ENCODE measurements around the gene RGL3. TPM values are rescaled to one million over a fixed set of nuclear protein-coding genes. Genes with fewer than 3 reads are reported as not detected.

RGL3 gene
- total RNA-seq, 1 experiment from 2014 or later, result not detected

DNA sequence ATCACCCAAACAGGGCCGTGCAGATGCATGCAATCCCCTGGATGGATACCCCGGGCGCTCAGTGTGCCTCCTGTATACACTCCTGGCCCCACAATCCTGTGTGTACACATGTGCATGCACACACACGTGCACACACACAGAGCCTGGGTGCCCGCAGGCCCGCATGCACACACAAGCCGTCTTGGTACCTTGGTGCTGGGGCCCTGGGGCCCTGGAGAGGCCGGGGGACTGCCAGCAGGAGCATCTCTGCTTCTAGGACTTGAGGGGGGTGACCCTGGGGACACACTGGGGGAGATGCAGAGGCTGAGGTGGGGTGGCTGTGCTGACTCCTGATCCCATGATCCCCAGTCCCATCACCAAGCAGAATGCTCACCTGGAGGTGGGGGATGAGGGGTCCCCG is 19.4 kb downstream of the RGL3 start:
- intact Hi-C loops (cut with micrococcal nuclease), result no loop called here
- TF ChIP-seq, protein P1, sequence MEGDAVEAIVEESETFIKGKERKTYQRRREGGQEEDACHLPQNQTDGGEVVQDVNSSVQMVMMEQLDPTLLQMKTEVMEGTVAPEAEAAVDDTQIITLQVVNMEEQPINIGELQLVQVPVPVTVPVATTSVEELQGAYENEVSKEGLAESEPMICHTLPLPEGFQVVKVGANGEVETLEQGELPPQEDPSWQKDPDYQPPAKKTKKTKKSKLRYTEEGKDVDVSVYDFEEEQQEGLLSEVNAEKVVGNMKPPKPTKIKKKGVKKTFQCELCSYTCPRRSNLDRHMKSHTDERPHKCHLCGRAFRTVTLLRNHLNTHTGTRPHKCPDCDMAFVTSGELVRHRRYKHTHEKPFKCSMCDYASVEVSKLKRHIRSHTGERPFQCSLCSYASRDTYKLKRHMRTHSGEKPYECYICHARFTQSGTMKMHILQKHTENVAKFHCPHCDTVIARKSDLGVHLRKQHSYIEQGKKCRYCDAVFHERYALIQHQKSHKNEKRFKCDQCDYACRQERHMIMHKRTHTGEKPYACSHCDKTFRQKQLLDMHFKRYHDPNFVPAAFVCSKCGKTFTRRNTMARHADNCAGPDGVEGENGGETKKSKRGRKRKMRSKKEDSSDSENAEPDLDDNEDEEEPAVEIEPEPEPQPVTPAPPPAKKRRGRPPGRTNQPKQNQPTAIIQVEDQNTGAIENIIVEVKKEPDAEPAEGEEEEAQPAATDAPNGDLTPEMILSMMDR (IDR thresholded peaks at IDR 0.05; ENCODE audit: unreplicated experiment), result no peak
- CTCF ChIA-PET, result interaction anchor here (0.7 to 1.6 kb wide), 2 partner anchors 18 to 104 kb away, joined by 3 to 5 read pairs; no protein-coding TSS in a partner anchor
- Mint-ChIP-seq H3K27me3 (ENCODE audit: insufficient read depth, unreplicated experiment) (no peaks in the 10 kb centered on the region), H3K4me3 (ENCODE audit: unreplicated experiment) (no peak overlapping the region), H3K4me1 (ENCODE audit: insufficient read depth, unreplicated experiment) (no peaks in the 10 kb centered on the region), H3K36me3 (ENCODE audit: insufficient read depth, unreplicated experiment) (no peaks in the 10 kb centered on the region), H3K9me3 (ENCODE audit: unreplicated experiment) (no peaks in the 10 kb centered on the region), H3K27ac (ENCODE audit: low read depth, unreplicated experiment) (no peak overlapping the region)
- POLR2A ChIA-PET, result no interaction called here
- BruUV-seq (replicated peaks), result no TSS peak
- no peak for DNase-seq (ENCODE audit: unreplicated experiment)

DNA sequence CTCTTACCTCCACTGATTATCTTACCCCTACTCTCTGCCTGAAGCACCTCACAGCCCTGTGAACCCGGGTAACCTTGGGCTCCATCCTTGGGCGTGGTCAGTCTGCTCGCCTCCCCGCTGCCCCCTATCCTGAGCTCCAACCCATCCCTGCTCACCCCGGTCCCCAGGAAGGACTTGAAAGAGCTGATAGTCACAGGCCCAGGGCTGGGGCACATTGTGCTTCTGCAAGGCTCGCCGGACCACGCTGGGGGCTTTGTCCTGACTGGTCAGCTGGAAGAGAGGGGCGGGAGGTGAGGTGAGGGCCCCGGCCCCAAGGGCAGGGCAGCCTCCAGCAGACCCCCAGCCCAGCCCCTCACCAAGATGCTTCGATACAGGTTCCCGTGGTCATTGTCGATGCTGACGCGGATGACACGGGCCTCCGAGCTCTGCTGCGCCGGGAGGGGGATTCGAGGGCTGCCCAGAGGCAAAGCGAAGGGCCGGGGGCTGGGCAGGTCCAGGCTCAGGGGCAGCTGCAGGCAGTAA is 22.0 kb downstream of the RGL3 start:
- H3K36me3 Mint-ChIP-seq (ENCODE audit: insufficient read depth, unreplicated experiment), result no peaks in the 10 kb centered on the region
- H3K27me3 Mint-ChIP-seq (ENCODE audit: insufficient read depth, unreplicated experiment), result no peaks in the 10 kb centered on the region
- no peaks in the 10 kb centered on the region for H3K9me3 Mint-ChIP-seq (ENCODE audit: unreplicated experiment)
- intact Hi-C loops (cut with micrococcal nuclease), result no loop called here
- H3K4me3 Mint-ChIP-seq (ENCODE audit: unreplicated experiment), result no peak overlapping the region
- no peak for DNase-seq (ENCODE audit: unreplicated experiment)
- TF ChIP-seq, protein P1 (IDR thresholded peaks at IDR 0.05; ENCODE audit: unreplicated experiment), result no peak
- H3K4me1 Mint-ChIP-seq (ENCODE audit: insufficient read depth, unreplicated experiment), result no peaks in the 10 kb centered on the region
- ChIA-PET POLR2A (no interaction called here), CTCF (interaction anchor here (0.6 kb wide), 1 partner anchor 66 kb away, joined by 3 read pairs; no protein-coding TSS in a partner anchor)
- H3K27ac Mint-ChIP-seq (ENCODE audit: low read depth, unreplicated experiment), result no peak overlapping the region
- no TSS peak for BruUV-seq (replicated peaks)

DNA sequence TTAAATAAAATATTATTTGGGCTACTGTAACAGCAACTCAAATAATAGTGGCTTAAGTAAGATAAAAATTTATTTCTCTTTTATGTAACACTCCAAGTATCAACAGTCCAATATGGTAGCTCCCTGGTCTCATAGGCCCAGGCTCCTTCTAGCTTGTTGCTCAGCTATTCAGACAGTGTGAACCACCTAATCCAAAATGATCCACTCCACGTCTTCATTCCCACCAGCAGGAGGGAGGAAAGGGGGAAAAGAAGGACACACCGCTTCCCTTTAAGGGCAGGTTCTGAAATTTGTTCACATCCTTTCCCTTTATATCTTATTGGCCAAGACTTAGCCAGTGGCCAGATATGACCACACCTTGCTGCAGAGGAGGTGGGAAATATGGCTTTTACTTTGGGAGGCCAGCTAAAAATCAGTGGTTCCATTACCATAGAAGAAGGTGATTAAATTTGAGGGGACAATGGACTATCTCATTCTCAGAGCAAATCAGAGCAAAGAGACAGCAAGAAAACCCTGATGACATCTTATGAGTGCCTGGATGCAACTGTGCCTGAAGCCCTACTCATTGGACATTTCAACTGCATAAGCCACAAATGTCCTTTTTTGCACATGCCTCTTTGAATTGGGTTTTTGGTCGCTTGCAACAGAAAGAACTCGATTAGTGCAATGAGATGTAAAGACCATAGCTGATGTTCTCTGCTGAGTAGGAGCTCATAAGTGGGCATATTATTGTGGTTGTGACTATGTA is 28.0 kb downstream of the RGL3 start:
- ChIA-PET CTCF (interaction anchor here (0.6 to 2.0 kb wide), 7 partner anchors 8 to 116 kb away, joined by 3 to 9 read pairs (median 4); no protein-coding TSS in a partner anchor), POLR2A (interaction anchor here (0.9 kb wide), 1 partner anchor 17 kb away, joined by 3 read pairs; the partner anchor contains the start of gene SWSAP1)
- BruUV-seq (replicated peaks), result no TSS peak
- H3K9me3 Mint-ChIP-seq (ENCODE audit: unreplicated experiment), result no peaks in the 10 kb centered on the region
- DNase-seq (ENCODE audit: unreplicated experiment), result no peak
- TF ChIP-seq, protein P1 (IDR thresholded peaks at IDR 0.05; ENCODE audit: unreplicated experiment), result no peak
- H3K4me1 Mint-ChIP-seq (ENCODE audit: insufficient read depth, unreplicated experiment), result no peaks in the 10 kb centered on the region
- intact Hi-C loops (cut with micrococcal nuclease), result no loop called here
- H3K27ac Mint-ChIP-seq (ENCODE audit: low read depth, unreplicated experiment), result no peak overlapping the region
- H3K27me3 Mint-ChIP-seq (ENCODE audit: insufficient read depth, unreplicated experiment), result no peaks in the 10 kb centered on the region
- no peaks in the 10 kb centered on the region for H3K36me3 Mint-ChIP-seq (ENCODE audit: insufficient read depth, unreplicated experiment)
- no peak overlapping the region for H3K4me3 Mint-ChIP-seq (ENCODE audit: unreplicated experiment)

DNA sequence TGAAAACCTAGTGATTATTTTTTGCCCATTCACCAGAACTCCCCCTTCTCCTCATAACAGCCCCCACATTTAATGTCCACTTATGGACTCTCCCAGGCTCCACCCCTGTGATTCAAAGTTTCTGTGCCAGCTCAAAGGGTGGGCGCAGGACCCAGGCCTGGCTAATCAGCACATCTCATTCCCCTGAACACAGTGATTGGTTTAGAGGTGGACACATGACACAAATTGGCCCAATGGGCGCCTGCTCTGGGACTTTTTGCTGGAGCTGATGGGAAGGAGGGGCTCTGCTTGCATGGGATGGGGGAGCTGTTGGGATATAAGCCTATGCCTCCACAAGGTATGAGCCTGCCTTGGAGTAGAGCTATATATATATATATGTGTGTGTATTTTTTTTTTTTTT is 28.8 kb downstream of the RGL3 start:
- H3K36me3 Mint-ChIP-seq (ENCODE audit: insufficient read depth, unreplicated experiment), result no peaks in the 10 kb centered on the region
- H3K4me1 Mint-ChIP-seq (ENCODE audit: insufficient read depth, unreplicated experiment), result no peaks in the 10 kb centered on the region
- no peaks in the 10 kb centered on the region for H3K27me3 Mint-ChIP-seq (ENCODE audit: insufficient read depth, unreplicated experiment)
- ChIA-PET CTCF (interaction anchor here (2.0 kb wide), 1 partner anchor 13 kb away, joined by 6 read pairs; no protein-coding TSS in a partner anchor), POLR2A (no interaction called here)
- H3K4me3 Mint-ChIP-seq (ENCODE audit: unreplicated experiment), result no peak overlapping the region
- BruUV-seq (replicated peaks), result no TSS peak
- no peak for DNase-seq (ENCODE audit: unreplicated experiment)
- intact Hi-C loops (cut with micrococcal nuclease), result no loop called here
- TF ChIP-seq, protein P1 (IDR thresholded peaks at IDR 0.05; ENCODE audit: unreplicated experiment), result no peak
- H3K9me3 Mint-ChIP-seq (ENCODE audit: unreplicated experiment), result no peaks in the 10 kb centered on the region
- H3K27ac Mint-ChIP-seq (ENCODE audit: low read depth, unreplicated experiment), result no peak overlapping the region

Data from MCF 10A (cell line).